OCI-LY1 (cell line): ENCODE measurements around the gene RGN.
A peak's percentile ranks its signal among the peaks of the same experiment; 100 is the strongest.

ENCODE experiments used
- H2AFZ ChIP-seq: fragments of 200-600 bp; sonication (generic), shearing (Covaris generic); 2 replicates; pipeline ENCODE4 v1.6.0; 2014; ENCODE audit warnings: antibody characterized with exemption, mild to moderate bottlenecking, low read length
- H3F3A ChIP-seq: fragments of 200-600 bp; sonication (generic), shearing (Covaris generic); 2 replicates; pipeline ENCODE4 v1.6.0; 2014; ENCODE audit warnings: mild to moderate bottlenecking, antibody characterized with exemption, low read length, moderate library complexity; ENCODE audit not compliant: insufficient read depth
- H3K27ac ChIP-seq: fragments of 200-600 bp; sonication (generic); 2 replicates; pipeline ENCODE4 v1.5.1; 2014; ENCODE audit warnings: low read length, mixed run types, mild to moderate bottlenecking, low read depth; ENCODE audit not compliant: poor library complexity, severe bottlenecking
- H3K27me3 ChIP-seq: fragments of 200-600 bp; sonication (generic); 2 replicates; pipeline ENCODE4 v1.6.0; 2014; ENCODE audit warnings: antibody characterized with exemption, mild to moderate bottlenecking, low read length, moderate library complexity; ENCODE audit not compliant: insufficient read depth
- H3K36me3 ChIP-seq: fragments of 200-600 bp; sonication (generic); 2 replicates; pipeline ENCODE4 v1.6.1; 2014; ENCODE audit warnings: mild to moderate bottlenecking, antibody characterized with exemption, low read length, moderate library complexity, mixed read lengths; ENCODE audit not compliant: insufficient read depth
- H3K4me1 ChIP-seq: fragments of 200-600 bp; sonication (generic); 2 replicates; pipeline ENCODE4 v1.5.1; 2014; ENCODE audit warnings: mild to moderate bottlenecking, low read length, moderate library complexity; ENCODE audit not compliant: insufficient read depth, severe bottlenecking
- H3K4me2 ChIP-seq: fragments of 200-600 bp; sonication (generic), shearing (Covaris generic); 2 replicates; pipeline ENCODE4 v1.6.1; 2014; ENCODE audit warnings: low read length
- H3K4me3 ChIP-seq: fragments of 200-600 bp; sonication (generic); 2 replicates; pipeline ENCODE4 v1.5.1; 2014; ENCODE audit warnings: low read length, low read depth, mild to moderate bottlenecking, mixed read lengths; ENCODE audit not compliant: poor library complexity, severe bottlenecking
- H3K79me2 ChIP-seq: fragments of 200-600 bp; shearing (Covaris generic); 2 replicates; pipeline ENCODE4 v1.6.1; 2016; ENCODE audit warnings: mixed run types, low read length, mixed read lengths; ENCODE audit not compliant: insufficient read depth
- H3K9ac ChIP-seq: fragments of 200-600 bp; sonication (generic), shearing (Covaris generic); 2 replicates; pipeline ENCODE4 v1.6.1; 2014; ENCODE audit warnings: mild to moderate bottlenecking, low read length, mixed read lengths
- H3K9me2 ChIP-seq: fragments of 200-600 bp; sonication (generic), shearing (Covaris generic); 2 replicates; pipeline ENCODE4 v1.6.1; 2014; ENCODE audit warnings: low read depth, mild to moderate bottlenecking, low read length, mixed read lengths
- H3K9me3 ChIP-seq: fragments of 200-600 bp; shearing (Covaris generic); 2 replicates; pipeline ENCODE4 v1.6.1; 2014; ENCODE audit warnings: low read length, mixed read lengths
- H4K20me1 ChIP-seq: fragments of 200-600 bp; sonication (generic), shearing (Covaris generic); 2 replicates; pipeline ENCODE4 v1.6.0; 2016; ENCODE audit warnings: mild to moderate bottlenecking, low read length; ENCODE audit not compliant: insufficient read depth
- CTCF ChIP-seq: fragments of 200-600 bp; sonication (generic), shearing (Covaris generic); IDR thresholded peaks from 2 replicates; pipeline ENCODE4 v1.5.1; 2017; ENCODE audit warnings: mild to moderate bottlenecking, antibody characterized with exemption, low read length, moderate library complexity, mixed read lengths
- EZH2 ChIP-seq: fragments of 200-600 bp; sonication (generic), shearing (Covaris generic); IDR thresholded peaks from 2 replicates; pipeline ENCODE4 v1.8.0; 2017; ENCODE audit warnings: borderline replicate concordance, mixed run types, mild to moderate bottlenecking, antibody characterized with exemption, low read length, moderate library complexity, mixed read lengths

RGN gene

GRCh38 chrX:47078129-47079043 lies at the start of gene RGN:
Gene RGN (plus strand): TSS chrX:47078443. CDS start chrX:47081145, 2,702 bp downstream.
- no peaks in the 10 kb centered on the region for H3K27me3 ChIP-seq
- no peak within 1 kb of the TSS for H3K9ac ChIP-seq
- H3K79me2 ChIP-seq = no peaks in the 10 kb centered on the region
- no peaks in the 10 kb centered on the region for H3F3A ChIP-seq
- no peaks in the 10 kb centered on the region for H4K20me1 ChIP-seq
- TF ChIP-seq CTCF (no peak), EZH2 (no peak)
- H3K4me3 ChIP-seq = no peak within 1 kb of the TSS
- H3K9me3 ChIP-seq = no peaks in the 10 kb centered on the region
- H3K36me3 ChIP-seq = no peaks in the 10 kb centered on the region
- H2AFZ ChIP-seq = no peak within 1 kb of the TSS
- no peaks in the 10 kb centered on the region for H3K4me1 ChIP-seq
- H3K4me2 ChIP-seq = no peak within 1 kb of the TSS
- no peak within 1 kb of the TSS for H3K27ac ChIP-seq
- H3K9me2 ChIP-seq = no peaks in the 10 kb centered on the region

- no peaks in the 10 kb centered on the region for H3K36me3 ChIP-seq
- TF ChIP-seq EZH2 (no peak), CTCF (peak; percentile 53; the same call in 1 of the 2 replicates)
- no peak overlapping the region for H3K4me2 ChIP-seq
- no peaks in the 10 kb centered on the region for H3K9me2 ChIP-seq
- H3K9me3 ChIP-seq = no peaks in the 10 kb centered on the region
- H3F3A ChIP-seq = no peaks in the 10 kb centered on the region
- H2AFZ ChIP-seq = no peak overlapping the region
- H3K4me3 ChIP-seq = no peak overlapping the region
- H3K27ac ChIP-seq = no peak overlapping the region
- H3K27me3 ChIP-seq = no peaks in the 10 kb centered on the region
- no peak overlapping the region for H3K9ac ChIP-seq
- no peaks in the 10 kb centered on the region for H3K4me1 ChIP-seq
- H4K20me1 ChIP-seq = no peaks in the 10 kb centered on the region
- no peaks in the 10 kb centered on the region for H3K79me2 ChIP-seq
Measured at GRCh38 chrX:47030339-47030738, 47.9 kb upstream of the RGN start.

- H3K9me2 ChIP-seq = no peaks in the 10 kb centered on the region
- H2AFZ ChIP-seq = no peak overlapping the region
- no peaks in the 10 kb centered on the region for H3F3A ChIP-seq
- H3K9me3 ChIP-seq = no peaks in the 10 kb centered on the region
- H3K27me3 ChIP-seq = no peaks in the 10 kb centered on the region
- H4K20me1 ChIP-seq = no peaks in the 10 kb centered on the region
- H3K36me3 ChIP-seq = no peaks in the 10 kb centered on the region
- no peak overlapping the region for H3K4me3 ChIP-seq
- H3K9ac ChIP-seq = no peak overlapping the region
- no peak overlapping the region for H3K4me2 ChIP-seq
- no peaks in the 10 kb centered on the region for H3K4me1 ChIP-seq
- no peak overlapping the region for H3K27ac ChIP-seq
- no peaks in the 10 kb centered on the region for H3K79me2 ChIP-seq
- TF ChIP-seq CTCF (no peak), EZH2 (no peak)
Measured at GRCh38 chrX:47047989-47048388, 30.3 kb upstream of the RGN start.
